ENCODE measurements around the gene FNDC5. TPM values are rescaled to one million over a fixed set of nuclear protein-coding genes. Genes with fewer than 3 reads are reported as not detected.
A peak's percentile ranks its signal among the peaks of the same experiment; 100 is the strongest.

The FNDC5 gene
- total and polyA plus RNA-seq, 8 donors = 0.89 to 21.0 (median 6.7) TPM; not detected in 1

GRCh38 chr1:32917521-32917920, 46.8 kb upstream of the FNDC5 start:
- 64 to 75% (median 68%) methylated on average over 7 of the region's 7 CpGs for WGBS, 5 donors
- TF ChIP-seq EP300 (IDR thresholded peaks at IDR 0.05) (no peak), CTCF (IDR thresholded peaks at IDR 0.05) (no peak), POLR2AphosphoS5 (IDR thresholded peaks at IDR 0.05) (no peak), POLR2A (IDR thresholded peaks at IDR 0.05) (no peak)
- intact Hi-C loops (cut with DNase I; ENCODE audit: low total_unique reads) = no loop called here
- no peaks in the 10 kb centered on the region for H3K4me1 ChIP-seq
- peaks cover 0 to 31% (median 0%) of the 10 kb centered on the region in 3 donors for H3K27me3 ChIP-seq
- no peaks in the 10 kb centered on the region for H3K36me3 ChIP-seq
- no peaks in the 10 kb centered on the region for H3K9me3 ChIP-seq
- H3K4me3 ChIP-seq = no peak overlapping the region
- H3K27ac ChIP-seq = no peak overlapping the region
- peak in 1 of 2 donors; percentile 13 for DNase-seq

- WGBS, 5 donors = 89 to 95% (median 94%) methylated on average over 12 of the region's 12 CpGs
- Histone ChIP-seq H3K4me3 (no peak overlapping the region), H3K27me3 (peaks cover 0 to 16% (median 0%) of the 10 kb centered on the region in 3 donors), H3K27ac (no peak overlapping the region), H3K9me3 (no peaks in the 10 kb centered on the region), H3K4me1 (no peaks in the 10 kb centered on the region), H3K36me3 (no peaks in the 10 kb centered on the region)
- DNase-seq = no peak
- intact Hi-C loops (cut with DNase I; ENCODE audit: low total_unique reads) = no loop called here
- TF ChIP-seq EP300 (IDR thresholded peaks at IDR 0.05) = no peak
- no peak for TF ChIP-seq POLR2A (IDR thresholded peaks at IDR 0.05)
- TF ChIP-seq POLR2AphosphoS5 (IDR thresholded peaks at IDR 0.05) = no peak
- no peak for TF ChIP-seq CTCF (IDR thresholded peaks at IDR 0.05)
These were observed 45.3 kb upstream of the FNDC5 start for GRCh38 chr1:32915766-32916706.

GRCh38 chr1:32910319-32910718, 39.6 kb upstream of the FNDC5 start:
- intact Hi-C loops (cut with DNase I; ENCODE audit: low total_unique reads) = no loop called here
- Histone ChIP-seq H3K27me3 (no peaks in the 10 kb centered on the region), H3K4me1 (peaks cover 0 to 15% (median 10%) of the 10 kb centered on the region in 4 donors), H3K4me3 (no peak overlapping the region), H3K27ac (no peak overlapping the region), H3K36me3 (no peaks in the 10 kb centered on the region), H3K9me3 (no peaks in the 10 kb centered on the region)
- TF ChIP-seq POLR2A (IDR thresholded peaks at IDR 0.05) = no peak
- TF ChIP-seq CTCF (IDR thresholded peaks at IDR 0.05) = no peak
- TF ChIP-seq POLR2AphosphoS5 (IDR thresholded peaks at IDR 0.05) = no peak
- TF ChIP-seq EP300 (IDR thresholded peaks at IDR 0.05) = no peak
- WGBS, 5 donors = 93 to 98% (median 96%) methylated on average over 5 of the region's 5 CpGs
- DNase-seq = no peak

GRCh38 chr1:32907435-32907834, 36.7 kb upstream of the FNDC5 start:
- Histone ChIP-seq H3K4me3 (no peak overlapping the region), H3K27me3 (peaks cover 0 to 4% (median 0%) of the 10 kb centered on the region in 3 donors), H3K27ac (peak overlapping the region in 2 of 5 donors; percentile 26 to 28), H3K36me3 (no peaks in the 10 kb centered on the region), H3K4me1 (peaks cover 5 to 26% (median 17%) of the 10 kb centered on the region in 4 donors), H3K9me3 (no peaks in the 10 kb centered on the region)
- 9 to 21% (median 13%) methylated on average over 4 of the region's 4 CpGs for whole genome bisulfite sequencing, 5 donors
- intact Hi-C loops (cut with DNase I; ENCODE audit: low total_unique reads) = no loop called here
- TF ChIP-seq CTCF (IDR thresholded peaks at IDR 0.05) = no peak
- no peak for TF ChIP-seq POLR2A (IDR thresholded peaks at IDR 0.05)
- TF ChIP-seq EP300 (IDR thresholded peaks at IDR 0.05) = no peak
- peak in 1 of 3 donors; percentile 42 for TF ChIP-seq POLR2AphosphoS5 (IDR thresholded peaks at IDR 0.05)
- DNase-seq = peak in 1 of 2 donors; percentile 53
